Sigmoid colon (tissue), 4 donors: Measurements from ENCODE around the gene LEF1.

Source experiments
- POLR2A ChIP-seq, 2 donors: fragments of 450-650 bp; IDR thresholded peaks; one replicate each; pipeline ENCODE4 v1.6.1; 2016; ENCODE audit warnings: antibody characterized with exemption in 2 of 2, mild to moderate bottlenecking in 2 of 2, moderate library complexity in 2 of 2
- POLR2AphosphoS5 ChIP-seq, 4 donors: sonication (generic); formaldehyde crosslinking; IDR thresholded peaks; one replicate each; pipeline ENCODE4 v1.6.1; 2017; ENCODE audit warnings: antibody characterized with exemption in 4 of 4

DNA sequence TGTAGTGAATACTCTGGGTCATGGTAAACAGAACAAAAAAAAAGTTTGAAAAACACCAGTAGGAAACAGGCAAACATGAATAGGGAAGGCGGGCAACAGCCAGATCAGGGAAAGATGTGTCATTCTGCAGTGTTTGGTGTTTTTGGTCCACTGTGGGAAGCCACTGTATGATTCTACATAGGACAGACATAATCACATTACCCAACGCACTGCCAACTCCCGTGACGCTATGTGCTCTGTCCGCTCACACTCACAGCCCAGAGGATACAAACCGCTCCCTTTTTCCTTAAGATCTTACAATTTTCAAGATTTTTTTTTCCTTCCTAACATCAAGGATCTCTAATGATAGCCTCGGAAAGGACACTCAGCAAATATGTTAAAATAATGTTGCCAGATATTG, 119.7 kb downstream of the LEF1 start:
- TF ChIP-seq POLR2AphosphoS5 (IDR thresholded peaks at IDR 0.05) (no peak), POLR2A (IDR thresholded peaks at IDR 0.05) (no peak)
